ENCODE results near the gene ANK3.

Gene ANK3

DNA sequence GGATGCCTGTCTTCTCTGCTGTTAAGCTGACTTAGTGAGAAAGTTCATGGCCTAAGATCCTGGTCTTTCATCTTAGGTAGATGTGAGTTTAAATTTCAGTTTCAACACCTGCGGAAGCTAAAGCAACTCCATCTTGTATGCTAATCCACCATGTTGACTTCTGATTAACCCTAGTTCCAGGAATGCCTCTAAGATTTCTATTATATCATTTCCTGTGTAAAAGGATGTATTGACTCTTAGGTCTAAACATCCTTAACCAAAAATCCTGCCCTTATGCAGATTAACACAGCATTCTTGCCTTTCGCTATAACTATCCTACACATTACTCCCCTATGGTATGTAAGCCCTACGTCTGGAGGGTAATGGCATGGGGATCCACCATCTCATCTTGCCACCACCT lies 388.9 kb downstream of the ANK3 start:
- no peaks in the 10 kb centered on the region for H3K9me3 ChIP-seq (ENCODE audit: control insufficient read depth, insufficient read depth, low read length)
- no peaks in the 10 kb centered on the region for H3K36me3 ChIP-seq (ENCODE audit: insufficient read depth, low read length)
- no peak overlapping the region for H3K9ac ChIP-seq (ENCODE audit: low read depth, low read length)
- peaks cover 14% of the 10 kb centered on the region for H3K4me1 ChIP-seq (ENCODE audit: insufficient read depth, low read length)

DNA sequence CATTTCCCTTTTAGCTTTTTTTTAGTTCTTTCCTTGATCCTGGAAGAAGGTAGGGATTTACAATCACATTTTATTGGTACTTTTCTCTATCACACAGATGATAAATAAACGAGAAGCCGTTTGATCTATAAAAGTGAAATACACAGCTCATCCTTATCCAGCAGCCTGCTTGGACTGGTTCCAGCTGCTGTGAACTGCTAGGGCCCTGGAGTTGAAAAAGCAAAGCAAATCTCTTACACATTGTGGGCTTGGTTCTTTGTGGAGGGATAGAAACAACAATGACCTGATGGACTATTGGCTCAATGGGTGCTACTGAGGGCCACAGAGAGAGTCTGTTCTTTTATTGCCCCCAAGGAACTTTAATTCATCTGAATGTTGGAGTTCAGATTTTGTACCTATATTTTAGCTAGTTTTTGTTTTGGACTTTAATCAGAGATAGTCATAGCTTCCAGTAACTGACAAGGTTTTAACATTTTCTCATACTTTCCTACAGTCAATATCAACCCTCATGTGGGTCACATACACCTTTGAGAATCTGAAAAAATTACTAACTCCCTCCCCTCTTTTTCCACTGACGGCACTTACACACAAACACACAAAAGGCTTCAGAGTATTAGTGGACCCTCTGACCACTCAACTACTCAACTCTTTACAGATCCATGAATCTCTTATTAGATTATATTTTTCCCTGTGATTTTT lies 391.7 kb downstream of the ANK3 start:
- H3K9me3 ChIP-seq (ENCODE audit: control insufficient read depth, insufficient read depth, low read length), result no peaks in the 10 kb centered on the region
- no peaks in the 10 kb centered on the region for H3K36me3 ChIP-seq (ENCODE audit: insufficient read depth, low read length)
- H3K9ac ChIP-seq (ENCODE audit: low read depth, low read length), result no peak overlapping the region
- peaks cover 3% of the 10 kb centered on the region for H3K4me1 ChIP-seq (ENCODE audit: insufficient read depth, low read length)

DNA sequence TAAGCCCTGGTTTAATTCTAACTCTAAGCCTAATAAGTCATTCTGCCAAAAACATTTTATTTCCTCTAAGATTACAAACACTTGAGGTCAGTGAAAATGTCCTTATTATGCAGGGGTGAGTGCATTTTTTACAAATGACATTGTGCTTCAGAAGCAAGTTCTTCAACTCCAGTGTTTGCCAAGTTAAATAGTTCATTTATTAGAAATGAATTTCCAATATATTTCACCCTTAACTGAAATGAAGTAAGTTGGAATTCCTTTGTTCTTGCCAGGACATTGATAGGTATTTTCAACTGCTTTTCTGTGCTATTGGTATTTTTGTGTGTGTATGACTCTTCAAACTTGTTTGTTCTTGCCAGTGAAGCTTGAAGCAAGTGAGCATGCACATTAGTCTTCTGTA lies 393.8 kb downstream of the ANK3 start:
- no peaks in the 10 kb centered on the region for H3K4me1 ChIP-seq (ENCODE audit: insufficient read depth, low read length)
- no peaks in the 10 kb centered on the region for H3K9me3 ChIP-seq (ENCODE audit: control insufficient read depth, insufficient read depth, low read length)
- no peaks in the 10 kb centered on the region for H3K36me3 ChIP-seq (ENCODE audit: insufficient read depth, low read length)
- H3K9ac ChIP-seq (ENCODE audit: low read depth, low read length), result no peak overlapping the region

DNA sequence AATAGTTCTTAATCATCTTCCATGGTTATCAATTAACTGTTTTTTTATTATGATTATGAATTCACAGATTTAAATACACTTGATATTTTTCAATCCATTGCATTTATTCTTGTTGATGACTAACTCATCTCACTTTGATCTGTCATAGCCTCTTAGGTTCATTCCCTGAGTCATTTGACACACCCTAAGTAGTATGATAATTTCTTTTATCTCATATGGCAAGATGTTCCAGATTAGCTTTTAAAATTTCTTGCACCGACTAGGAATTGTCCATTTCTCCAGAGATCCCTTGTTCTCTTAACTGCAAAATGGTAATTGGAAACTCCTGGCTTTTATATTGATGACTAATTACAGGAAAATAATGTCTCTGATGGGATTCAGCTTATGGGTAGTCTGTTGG lies 395.7 kb downstream of the ANK3 start:
- Histone ChIP-seq H3K9me3 (ENCODE audit: control insufficient read depth, insufficient read depth, low read length) (no peaks in the 10 kb centered on the region), H3K4me1 (ENCODE audit: insufficient read depth, low read length) (no peaks in the 10 kb centered on the region), H3K9ac (ENCODE audit: low read depth, low read length) (no peak overlapping the region), H3K36me3 (ENCODE audit: insufficient read depth, low read length) (no peaks in the 10 kb centered on the region)

DNA sequence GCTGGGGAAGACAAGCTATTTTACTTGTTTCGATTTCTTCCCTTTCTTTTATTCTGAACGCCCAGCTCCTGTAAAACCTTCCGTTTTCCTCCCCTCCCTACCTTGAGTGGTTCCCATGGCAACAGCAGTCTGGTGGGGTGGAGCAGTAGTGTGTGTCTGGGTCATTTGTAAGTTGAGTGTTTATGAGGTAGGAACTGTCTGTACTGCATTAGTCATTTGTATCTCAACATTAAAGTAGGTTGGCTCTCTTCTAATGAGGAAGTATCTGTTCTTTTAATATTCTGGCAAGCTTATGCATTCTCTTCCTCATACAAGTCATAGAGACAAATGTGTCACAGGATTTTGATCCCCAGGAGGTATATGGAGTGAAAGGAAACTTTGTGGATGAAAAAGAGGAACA lies 398.0 kb downstream of the ANK3 start:
- H3K4me1 ChIP-seq (ENCODE audit: insufficient read depth, low read length), result no peaks in the 10 kb centered on the region
- no peak overlapping the region for H3K9ac ChIP-seq (ENCODE audit: low read depth, low read length)
- no peaks in the 10 kb centered on the region for H3K9me3 ChIP-seq (ENCODE audit: control insufficient read depth, insufficient read depth, low read length)
- H3K36me3 ChIP-seq (ENCODE audit: insufficient read depth, low read length), result no peaks in the 10 kb centered on the region

DNA sequence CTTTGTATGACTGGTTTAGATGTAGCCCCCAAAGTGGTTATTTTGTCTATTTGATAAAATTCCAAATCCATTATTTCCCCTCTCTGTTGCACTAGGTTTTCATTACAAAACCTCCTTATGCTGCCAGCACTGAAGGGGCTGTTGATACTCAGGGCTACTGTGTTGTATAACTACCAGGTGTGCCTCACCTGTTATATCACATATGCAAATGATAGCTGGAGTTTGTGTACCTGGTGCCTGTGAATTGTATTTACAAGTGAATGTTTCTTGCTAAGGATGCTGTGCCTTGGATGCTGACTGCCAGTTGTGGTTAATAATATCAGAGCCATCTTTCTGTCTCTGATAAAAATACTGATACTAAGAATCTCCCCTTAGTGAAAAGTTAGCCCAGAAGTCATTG lies 398.6 kb downstream of the ANK3 start:
- Histone ChIP-seq H3K4me1 (ENCODE audit: insufficient read depth, low read length) (no peaks in the 10 kb centered on the region), H3K36me3 (ENCODE audit: insufficient read depth, low read length) (no peaks in the 10 kb centered on the region), H3K9me3 (ENCODE audit: control insufficient read depth, insufficient read depth, low read length) (no peaks in the 10 kb centered on the region), H3K9ac (ENCODE audit: low read depth, low read length) (no peak overlapping the region)

DNA sequence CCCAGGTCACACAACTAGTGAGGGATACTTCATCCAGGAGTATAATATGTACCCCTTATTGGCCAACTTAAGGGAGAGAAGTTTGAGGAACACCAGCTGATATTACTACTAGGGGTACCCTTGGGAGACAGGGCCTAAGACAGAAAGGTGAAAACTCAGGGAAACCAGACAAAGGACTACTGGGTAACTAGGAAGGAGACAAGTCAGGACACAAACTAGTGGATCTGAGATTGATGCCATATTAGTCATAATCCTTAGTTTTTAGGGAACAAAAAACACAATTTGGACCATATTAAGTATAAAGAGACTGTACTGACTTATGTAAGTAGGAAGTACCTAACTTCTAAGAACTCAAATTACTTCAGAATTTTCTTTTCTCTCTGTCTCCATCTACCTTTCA lies 404.0 kb downstream of the ANK3 start:
- no peaks in the 10 kb centered on the region for H3K9me3 ChIP-seq (ENCODE audit: control insufficient read depth, insufficient read depth, low read length)

DNA sequence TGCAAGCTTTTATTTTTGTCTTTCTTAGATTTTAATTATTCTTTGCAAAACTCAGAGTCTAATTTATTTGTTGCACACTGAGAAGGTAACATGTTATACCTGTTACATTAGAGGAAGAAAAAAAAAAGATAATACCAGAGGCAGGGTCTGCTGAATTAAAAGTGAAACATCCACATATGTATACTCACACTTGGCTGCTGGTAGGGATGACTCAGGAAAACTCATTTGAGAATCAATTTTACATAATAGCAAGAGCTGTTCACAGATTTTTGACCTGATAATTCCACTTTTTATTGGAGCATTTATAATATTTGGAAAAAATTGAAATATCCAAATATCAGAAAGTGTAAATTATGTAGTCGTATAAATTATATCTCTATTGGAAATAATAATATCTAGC lies 405.3 kb downstream of the ANK3 start:
- Histone ChIP-seq H3K9ac (ENCODE audit: low read depth, low read length) (no peak overlapping the region), H3K36me3 (ENCODE audit: insufficient read depth, low read length) (no peaks in the 10 kb centered on the region), H3K9me3 (ENCODE audit: control insufficient read depth, insufficient read depth, low read length) (no peaks in the 10 kb centered on the region), H3K4me1 (ENCODE audit: insufficient read depth, low read length) (no peaks in the 10 kb centered on the region)

More for the DNA sequence above, 404.0 kb downstream of the ANK3 start:
- Histone ChIP-seq H3K36me3 (ENCODE audit: insufficient read depth, low read length) (no peaks in the 10 kb centered on the region), H3K9ac (ENCODE audit: low read depth, low read length) (no peak overlapping the region), H3K4me1 (ENCODE audit: insufficient read depth, low read length) (no peaks in the 10 kb centered on the region)

DNA sequence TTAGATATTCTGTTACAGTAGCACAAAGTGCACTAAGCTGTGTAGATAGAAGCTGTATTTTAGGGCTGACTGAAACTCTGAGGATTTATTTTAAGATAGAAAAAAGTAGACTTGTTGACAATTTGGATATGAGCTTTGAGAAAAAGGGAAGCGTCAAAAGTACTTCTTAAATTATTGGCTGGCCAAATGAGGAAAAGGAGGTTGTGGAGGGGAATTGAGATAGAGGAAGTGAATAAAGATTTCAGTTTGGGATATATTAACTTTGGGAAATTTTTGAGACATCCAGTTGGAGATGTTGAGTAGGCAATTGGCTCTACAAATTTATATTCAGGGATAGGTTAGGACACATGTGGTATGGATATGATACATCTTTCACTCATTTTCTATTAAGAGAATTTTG lies 409.3 kb downstream of the ANK3 start:
- Histone ChIP-seq H3K9ac (ENCODE audit: low read depth, low read length) (no peak overlapping the region), H3K9me3 (ENCODE audit: control insufficient read depth, insufficient read depth, low read length) (no peaks in the 10 kb centered on the region; the same call in 1 of the 2 replicates), H3K36me3 (ENCODE audit: insufficient read depth, low read length) (no peaks in the 10 kb centered on the region), H3K4me1 (ENCODE audit: insufficient read depth, low read length) (no peaks in the 10 kb centered on the region)

DNA sequence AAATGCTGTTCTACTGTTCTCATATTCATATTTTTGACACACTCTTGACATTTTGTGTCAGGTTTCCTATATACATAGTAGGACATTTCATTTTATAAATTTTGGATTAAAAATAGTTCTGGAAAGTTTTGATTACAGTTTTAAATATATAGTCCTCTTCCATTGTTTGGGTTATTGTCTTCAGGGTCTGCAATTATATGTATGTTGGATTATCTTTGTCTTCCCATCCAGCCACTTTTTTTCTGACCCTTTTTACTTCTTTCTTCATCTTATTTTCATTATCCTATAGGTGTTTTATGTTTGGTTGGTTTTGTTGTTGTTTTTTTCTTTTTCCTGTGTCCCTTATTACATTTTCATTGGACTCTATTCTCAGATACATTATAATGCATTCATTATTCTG lies 412.2 kb downstream of the ANK3 start:
- Histone ChIP-seq H3K9ac (ENCODE audit: low read depth, low read length) (no peak overlapping the region), H3K4me1 (ENCODE audit: insufficient read depth, low read length) (no peaks in the 10 kb centered on the region), H3K9me3 (ENCODE audit: control insufficient read depth, insufficient read depth, low read length) (no peaks in the 10 kb centered on the region; the same call in 1 of the 2 replicates), H3K36me3 (ENCODE audit: insufficient read depth, low read length) (no peaks in the 10 kb centered on the region)

DNA sequence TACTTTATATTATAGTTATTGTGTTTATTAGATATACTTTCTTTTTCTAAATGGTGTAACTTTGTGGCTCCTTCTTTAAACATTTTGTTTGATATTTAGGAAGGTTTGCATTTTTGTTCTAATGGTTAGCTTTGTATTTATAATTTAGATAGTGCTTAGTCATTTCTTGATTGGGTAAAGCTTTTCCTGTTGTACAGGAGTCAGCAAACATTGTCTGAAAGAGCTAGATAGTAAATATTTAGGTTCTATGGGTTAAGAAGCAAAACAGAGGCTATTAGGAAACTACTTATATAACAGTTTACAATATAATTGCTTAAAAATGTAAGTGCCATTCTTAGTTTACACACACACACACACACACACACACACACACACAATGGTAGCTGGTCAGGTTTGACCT lies 412.8 kb downstream of the ANK3 start:
- Histone ChIP-seq H3K9ac (ENCODE audit: low read depth, low read length) (no peak overlapping the region), H3K9me3 (ENCODE audit: control insufficient read depth, insufficient read depth, low read length) (no peaks in the 10 kb centered on the region; the same call in 1 of the 2 replicates), H3K4me1 (ENCODE audit: insufficient read depth, low read length) (no peaks in the 10 kb centered on the region), H3K36me3 (ENCODE audit: insufficient read depth, low read length) (no peaks in the 10 kb centered on the region)

All from ES-I3 (cell line).